Kasumi-1 (cell line): ENCODE measurements around the gene RALBP1.
"Not testable (repeated sequence)": the region's sequence is repeated elsewhere in the genome, so short reads cannot be mapped to it uniquely, and the experiment has no call there.

ENCODE experiments used
- DNase-seq, 2 experiments: peaks; one replicate each; lab custom pipeline; 2025; lab: John Stamatoyannopoulos, UW

Gene RALBP1

DNA sequence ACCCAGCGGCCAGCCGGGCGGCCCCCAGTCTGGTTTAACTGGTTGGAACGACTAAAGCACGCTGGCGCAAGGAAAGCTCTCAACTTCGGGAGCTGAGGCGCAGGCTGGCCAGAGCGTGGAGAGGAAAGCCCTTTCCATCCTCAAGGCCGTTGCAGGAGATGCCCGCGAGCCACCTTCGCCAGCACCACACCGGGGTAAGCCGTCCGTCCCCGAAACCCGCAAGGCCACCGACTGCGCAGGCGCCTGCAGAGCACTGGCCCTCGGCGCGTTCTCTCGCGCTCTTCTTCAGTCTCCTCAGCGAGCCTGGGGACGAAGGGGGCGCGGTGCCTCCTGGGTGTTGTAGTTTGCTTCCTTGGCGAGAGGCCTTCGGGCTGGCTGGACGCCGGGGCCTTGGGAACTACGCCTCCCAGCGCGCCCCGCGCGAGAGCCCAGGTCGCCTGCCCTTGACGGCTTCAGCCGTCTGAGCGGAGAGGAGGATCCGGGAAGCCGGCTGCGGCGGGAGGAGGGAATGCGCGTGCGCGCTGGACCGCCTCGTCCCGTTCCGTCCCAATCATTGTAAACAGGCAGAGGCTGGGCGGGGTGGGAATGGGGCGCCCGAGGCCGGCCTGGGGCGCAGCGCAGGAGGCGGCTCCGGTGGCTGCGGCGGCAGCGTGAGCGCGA, at the start of gene RALBP1:
Gene RALBP1 (plus strand): TSS at position 531 of the 660 bp plus-strand sequence. CDS start 37,533 bp downstream, outside the sequence.
- DNase-seq: peak; percentile 98

- DNase-seq: no peak
Observed at GRCh38 chr18:9426753-9427152, 48.6 kb upstream of the RALBP1 start.

GRCh38 chr18:9428301-9428706, 47.0 kb upstream of the RALBP1 start:
- no peak for DNase-seq

- DNase-seq: no peak
Observed at GRCh38 chr18:9428862-9429661, 46.3 kb upstream of the RALBP1 start.

- no peak for DNase-seq
Observed at GRCh38 chr18:9429662-9429993, 45.7 kb upstream of the RALBP1 start.

DNA sequence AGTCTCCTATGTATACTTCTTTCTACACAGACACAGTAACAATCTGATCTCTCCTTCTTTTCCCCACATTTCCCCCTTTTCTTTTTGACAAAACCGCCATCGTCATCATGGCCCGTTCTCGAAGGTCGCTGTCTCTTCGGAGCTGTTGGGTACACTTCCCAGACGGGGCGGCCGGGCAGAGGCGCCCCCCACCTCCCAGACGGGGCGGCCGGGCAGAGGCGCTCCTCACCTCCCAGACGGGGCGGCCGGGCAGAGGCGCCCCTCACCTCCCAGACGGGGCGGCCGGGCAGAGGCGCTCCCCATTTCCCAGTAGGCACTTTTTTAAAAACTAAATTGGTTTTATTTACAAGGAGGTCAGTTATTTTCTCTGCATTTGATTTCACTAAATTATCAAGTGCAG, 45.0 kb upstream of the RALBP1 start:
- not testable (repeated sequence) for DNase-seq

DNA sequence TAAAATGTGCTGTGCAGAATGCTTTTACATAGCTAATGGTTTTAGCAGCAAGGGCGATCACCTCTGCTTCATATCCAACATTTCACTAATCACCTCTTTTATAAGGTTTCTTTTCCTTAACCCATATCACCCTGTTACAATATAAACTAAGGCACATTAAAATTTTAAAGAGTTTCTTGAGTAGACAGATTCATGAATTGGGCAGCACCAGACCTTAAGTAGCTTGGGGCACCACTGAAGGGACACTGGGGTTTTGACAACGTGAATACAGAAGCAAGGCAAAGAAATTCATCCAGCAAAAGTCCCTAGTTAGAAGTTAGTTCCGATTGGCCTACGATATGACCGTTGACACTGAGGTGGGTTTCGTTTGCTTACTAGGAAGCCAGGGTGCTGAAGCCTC, 44.0 kb upstream of the RALBP1 start:
- DNase-seq: no peak

DNA sequence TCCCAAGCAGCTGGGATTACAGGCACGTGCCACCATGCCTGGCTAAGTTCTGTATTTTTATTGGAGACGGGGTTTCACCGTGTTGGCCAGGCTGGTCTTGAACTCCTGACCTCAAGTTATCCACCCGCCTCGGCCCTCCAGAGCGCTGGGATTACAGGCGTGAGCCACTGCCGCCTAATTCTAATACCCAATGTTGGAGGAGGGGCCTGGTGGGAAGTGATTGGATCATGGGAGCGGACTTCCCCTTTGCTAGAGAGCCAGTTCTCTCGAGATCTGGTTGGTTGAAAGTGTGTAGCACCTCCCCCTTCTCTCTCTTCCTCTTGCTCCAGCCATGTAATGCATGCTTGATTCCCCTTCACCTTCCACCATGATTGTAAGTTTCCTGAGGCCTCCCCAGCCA, 42.2 kb upstream of the RALBP1 start:
- peak; percentile 88 to 93 for DNase-seq

GRCh38 chr18:9433671-9434121, 41.6 kb upstream of the RALBP1 start:
- peak; percentile 78 to 86 for DNase-seq

GRCh38 chr18:9434122-9434701, 41.1 kb upstream of the RALBP1 start:
- peak; percentile 75 for DNase-seq

DNA sequence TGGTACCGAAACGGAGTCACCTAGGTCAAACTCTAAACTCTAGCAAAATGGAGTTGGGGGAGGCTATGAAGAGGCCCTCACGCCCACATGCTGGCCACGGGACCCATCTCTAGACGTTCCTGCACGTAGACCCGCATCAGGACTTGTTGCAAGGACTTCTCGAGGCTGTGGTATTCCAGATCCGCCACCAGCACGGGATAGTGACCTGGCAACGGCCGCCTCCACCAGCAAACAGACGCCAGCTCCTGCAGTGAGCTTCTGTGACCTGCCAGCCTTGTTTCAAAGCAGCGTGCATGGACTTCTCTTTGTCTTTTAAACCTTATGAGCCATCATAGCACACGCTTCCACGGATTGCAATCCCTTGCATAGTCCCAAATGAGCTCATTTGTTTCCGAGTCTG, 40.3 kb upstream of the RALBP1 start:
- no peak for DNase-seq

GRCh38 chr18:9436206-9436929, 38.9 kb upstream of the RALBP1 start:
- no peak for DNase-seq

- DNase-seq: peak; percentile 21 to 23
Observed at GRCh38 chr18:9437021-9437437, 38.3 kb upstream of the RALBP1 start.

DNA sequence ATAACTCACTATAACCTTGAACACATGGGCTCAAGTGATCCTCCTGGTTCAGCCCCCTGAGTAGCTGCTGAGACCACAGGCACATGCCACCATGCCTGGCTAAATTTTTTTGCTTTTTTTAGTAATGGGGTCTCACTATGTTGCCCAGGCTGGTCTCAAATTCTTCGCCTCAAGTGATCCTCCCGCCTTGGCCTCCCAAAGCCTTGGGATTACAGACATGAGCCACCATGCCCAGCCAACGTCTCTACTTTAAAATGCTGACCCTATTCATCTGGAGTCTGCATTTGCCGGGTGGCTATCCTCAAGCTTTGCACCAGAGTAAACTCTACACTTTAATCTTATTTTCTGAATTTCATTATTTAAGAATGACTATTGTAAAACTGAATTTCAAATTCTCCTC, 37.6 kb upstream of the RALBP1 start:
- DNase-seq: no peak

GRCh38 chr18:9441061-9441460, 34.3 kb upstream of the RALBP1 start:
- DNase-seq: no peak

GRCh38 chr18:9444549-9444948, 30.8 kb upstream of the RALBP1 start:
- DNase-seq: no peak

DNA sequence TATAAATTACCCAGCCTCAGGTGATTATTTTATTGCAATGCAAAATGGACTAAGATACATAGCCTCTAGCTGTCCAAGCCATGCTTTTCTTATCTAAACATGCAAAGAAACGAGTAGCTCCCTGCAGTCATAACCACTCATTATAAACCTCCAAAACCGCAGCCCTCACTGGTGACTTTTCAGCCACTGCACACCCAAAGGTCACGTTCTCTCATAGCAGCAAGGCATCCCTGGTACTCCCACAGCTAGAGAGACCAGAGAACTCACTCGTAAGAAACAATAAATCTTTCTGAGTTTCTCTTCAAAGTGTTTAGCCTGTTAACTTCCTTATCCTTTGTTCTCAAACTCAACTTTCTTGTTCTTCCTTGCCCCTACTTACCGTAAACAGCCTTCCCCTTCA, 28.5 kb upstream of the RALBP1 start:
- DNase-seq: no peak

GRCh38 chr18:9447334-9447733, 28.0 kb upstream of the RALBP1 start:
- no peak for DNase-seq

GRCh38 chr18:9449600-9450414, 25.5 kb upstream of the RALBP1 start:
- no peak for DNase-seq

DNA sequence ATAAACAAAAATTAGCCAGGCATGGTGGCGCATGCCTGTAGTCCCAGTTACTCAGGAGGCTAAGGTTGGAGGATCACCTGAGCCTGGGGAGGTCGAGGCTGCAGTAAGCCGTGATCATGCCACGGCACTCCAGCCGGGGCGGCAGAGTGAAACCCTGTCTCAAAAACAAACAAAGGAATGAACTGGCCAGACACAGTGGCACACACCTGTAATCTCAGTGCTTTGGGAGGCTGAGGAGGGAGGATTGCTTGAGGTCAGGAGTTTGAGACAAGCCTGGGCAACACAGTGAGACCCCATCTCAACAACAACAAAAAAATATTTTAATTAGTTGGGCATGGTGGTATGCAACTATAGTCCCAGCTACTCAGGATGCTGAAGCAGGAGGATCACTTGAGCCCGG, 24.4 kb upstream of the RALBP1 start:
- not testable (repeated sequence) for DNase-seq

- no peak for DNase-seq
Observed at GRCh38 chr18:9453283-9453682, 22.0 kb upstream of the RALBP1 start.
